Ishikawa (cell line): ENCODE data around the gene AFP.
A peak's percentile ranks its signal among the peaks of the same experiment; 100 is the strongest.

Experiments used
- CEBPB ChIP-seq: IDR thresholded peaks from 2 replicates; pipeline ENCODE4 v1.6.1; 2012
- CREB1 ChIP-seq: IDR thresholded peaks from 2 replicates; pipeline ENCODE4 v1.6.1; 2012; ENCODE audit warnings: low read depth
- EGR1 ChIP-seq: IDR thresholded peaks from 2 replicates; pipeline ENCODE4 v1.6.1; 2012
- EP300 ChIP-seq: IDR thresholded peaks from 2 replicates; pipeline ENCODE4 v1.6.1; 2012; ENCODE audit warnings: borderline replicate concordance
- FOXM1 ChIP-seq: IDR thresholded peaks from 2 replicates; pipeline ENCODE4 v1.6.1; 2012; ENCODE audit warnings: low read depth, borderline replicate concordance
- NFIC ChIP-seq: IDR thresholded peaks from 2 replicates; pipeline ENCODE4 v1.6.1; 2012
- RAD21 ChIP-seq: IDR thresholded peaks from 2 replicates; pipeline ENCODE4 v1.6.1; 2012; ENCODE audit warnings: low read depth
- REST ChIP-seq: IDR thresholded peaks from 2 replicates; pipeline ENCODE4 v1.6.1; 2012; ENCODE audit warnings: low read depth, mild to moderate bottlenecking
- TAF1 ChIP-seq: IDR thresholded peaks from 2 replicates; pipeline ENCODE4 v1.6.1; 2012; ENCODE audit warnings: low read depth, mild to moderate bottlenecking
- TCF12 ChIP-seq: IDR thresholded peaks from 2 replicates; pipeline ENCODE4 v1.6.1; 2012; ENCODE audit warnings: low read depth
- TEAD4 ChIP-seq: IDR thresholded peaks from 2 replicates; pipeline ENCODE4 v1.6.1; 2012
- YY1 ChIP-seq: IDR thresholded peaks from 2 replicates; pipeline ENCODE4 v1.6.1; 2012; ENCODE audit warnings: low read depth
- ZBTB7A ChIP-seq: IDR thresholded peaks from 2 replicates; pipeline ENCODE4 v1.6.1; 2012; ENCODE audit warnings: low read depth
- TF ChIP-seq, protein P1 (sequence below): IDR thresholded peaks from 2 replicates; pipeline ENCODE4 v1.6.1; 2012
- TF ChIP-seq, protein P2 (sequence below): IDR thresholded peaks from 2 replicates; pipeline ENCODE4 v1.6.1; 2012

AFP gene

DNA sequence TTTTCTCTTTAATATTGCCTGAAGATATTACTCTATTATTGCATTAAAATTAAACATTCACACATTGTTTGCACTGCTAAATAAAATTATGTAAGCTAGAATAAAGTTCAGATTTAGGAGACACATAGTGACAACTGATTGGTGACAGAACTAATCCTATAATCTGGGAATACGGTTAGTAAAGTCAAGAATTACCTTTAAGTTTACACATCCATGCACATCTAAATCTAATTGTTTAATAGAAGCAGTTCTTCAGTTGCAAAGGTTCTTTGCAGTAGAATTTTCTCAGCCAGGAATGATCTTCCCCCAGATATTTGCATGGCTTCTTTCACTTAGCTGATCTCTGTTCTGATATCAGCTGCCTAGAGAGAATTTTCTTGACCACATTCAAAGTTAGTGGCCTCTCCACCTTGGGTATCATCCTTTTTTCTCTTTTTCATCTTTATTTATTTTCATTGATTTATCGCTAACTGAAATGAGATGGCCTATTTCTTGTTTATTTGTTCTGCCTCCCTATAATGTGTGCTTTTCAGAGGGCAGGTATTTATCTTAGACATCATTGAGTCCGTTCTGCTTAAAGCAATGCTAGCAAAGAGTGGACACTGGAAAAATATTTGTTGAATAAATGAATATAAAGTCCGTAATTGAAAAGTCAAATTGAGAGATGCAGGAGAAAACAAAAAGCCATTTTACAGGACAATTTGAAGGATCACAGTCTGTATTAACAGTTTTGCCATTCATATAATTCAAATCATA, 12.6 kb downstream of the AFP start:
- TF ChIP-seq CREB1 (no peak), FOXM1 (no peak), NFIC (no peak), TCF12 (no peak)

DNA sequence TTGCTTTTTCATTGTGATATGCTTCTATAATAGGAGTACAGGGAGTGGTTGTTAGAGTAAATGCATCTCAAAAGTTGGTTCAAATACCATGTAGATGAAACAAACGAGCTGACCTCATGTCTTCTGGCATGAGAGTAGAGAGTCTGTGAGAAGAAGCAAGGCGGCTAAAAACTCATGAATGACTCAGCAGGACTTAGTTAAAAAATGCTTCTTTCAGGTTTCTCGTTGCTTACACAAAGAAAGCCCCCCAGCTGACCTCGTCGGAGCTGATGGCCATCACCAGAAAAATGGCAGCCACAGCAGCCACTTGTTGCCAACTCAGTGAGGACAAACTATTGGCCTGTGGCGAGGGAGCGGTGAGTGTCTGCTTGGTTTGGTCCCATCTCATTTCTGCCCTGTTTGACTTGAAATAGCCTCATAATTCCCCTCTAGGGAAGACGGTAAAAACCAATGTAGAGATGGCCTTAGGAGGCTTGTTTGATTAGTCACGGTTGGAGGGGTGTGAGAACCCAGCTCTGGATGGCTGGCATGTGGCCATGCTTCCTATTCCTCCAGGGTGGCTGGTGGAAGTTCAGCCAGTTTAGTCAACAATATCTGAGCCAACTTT, 14.5 kb downstream of the AFP start:
- no peak for TF ChIP-seq CEBPB
- TF ChIP-seq FOXM1: peak; percentile 10; the same call in 1 of the 2 replicates
- no peak for TF ChIP-seq REST
- TF ChIP-seq NFIC: peak; percentile 88
- peak; percentile 66; the same call in 1 of the 2 replicates for TF ChIP-seq EP300
- peak; percentile 54; the same call in 1 of the 2 replicates for TF ChIP-seq YY1
- TF ChIP-seq TCF12: peak; percentile 61
- TF ChIP-seq, protein P1, sequence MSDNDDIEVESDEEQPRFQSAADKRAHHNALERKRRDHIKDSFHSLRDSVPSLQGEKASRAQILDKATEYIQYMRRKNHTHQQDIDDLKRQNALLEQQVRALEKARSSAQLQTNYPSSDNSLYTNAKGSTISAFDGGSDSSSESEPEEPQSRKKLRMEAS: peak; percentile 53; the same call in 1 of the 2 replicates

GRCh38 chr4:73451404-73451803, 15.4 kb downstream of the AFP start:
- TF ChIP-seq EP300: peak; percentile 79; the same call in 1 of the 2 replicates
- TF ChIP-seq CEBPB: peak; percentile 81
- peak; percentile 62; the same call in 1 of the 2 replicates for TF ChIP-seq FOXM1
- TF ChIP-seq REST: no peak
- peak; percentile 86 for TF ChIP-seq NFIC
- TF ChIP-seq TAF1: no peak
- TF ChIP-seq, protein P2, sequence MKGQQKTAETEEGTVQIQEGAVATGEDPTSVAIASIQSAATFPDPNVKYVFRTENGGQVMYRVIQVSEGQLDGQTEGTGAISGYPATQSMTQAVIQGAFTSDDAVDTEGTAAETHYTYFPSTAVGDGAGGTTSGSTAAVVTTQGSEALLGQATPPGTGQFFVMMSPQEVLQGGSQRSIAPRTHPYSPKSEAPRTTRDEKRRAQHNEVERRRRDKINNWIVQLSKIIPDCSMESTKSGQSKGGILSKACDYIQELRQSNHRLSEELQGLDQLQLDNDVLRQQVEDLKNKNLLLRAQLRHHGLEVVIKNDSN: no peak
- no peak for TF ChIP-seq RAD21
- TF ChIP-seq, protein P1: no peak
- no peak for TF ChIP-seq EGR1
- TF ChIP-seq CREB1: no peak
- no peak for TF ChIP-seq ZBTB7A
- peak; percentile 81 for TF ChIP-seq TCF12
- no peak for TF ChIP-seq YY1
- TF ChIP-seq TEAD4: peak; percentile 82

DNA sequence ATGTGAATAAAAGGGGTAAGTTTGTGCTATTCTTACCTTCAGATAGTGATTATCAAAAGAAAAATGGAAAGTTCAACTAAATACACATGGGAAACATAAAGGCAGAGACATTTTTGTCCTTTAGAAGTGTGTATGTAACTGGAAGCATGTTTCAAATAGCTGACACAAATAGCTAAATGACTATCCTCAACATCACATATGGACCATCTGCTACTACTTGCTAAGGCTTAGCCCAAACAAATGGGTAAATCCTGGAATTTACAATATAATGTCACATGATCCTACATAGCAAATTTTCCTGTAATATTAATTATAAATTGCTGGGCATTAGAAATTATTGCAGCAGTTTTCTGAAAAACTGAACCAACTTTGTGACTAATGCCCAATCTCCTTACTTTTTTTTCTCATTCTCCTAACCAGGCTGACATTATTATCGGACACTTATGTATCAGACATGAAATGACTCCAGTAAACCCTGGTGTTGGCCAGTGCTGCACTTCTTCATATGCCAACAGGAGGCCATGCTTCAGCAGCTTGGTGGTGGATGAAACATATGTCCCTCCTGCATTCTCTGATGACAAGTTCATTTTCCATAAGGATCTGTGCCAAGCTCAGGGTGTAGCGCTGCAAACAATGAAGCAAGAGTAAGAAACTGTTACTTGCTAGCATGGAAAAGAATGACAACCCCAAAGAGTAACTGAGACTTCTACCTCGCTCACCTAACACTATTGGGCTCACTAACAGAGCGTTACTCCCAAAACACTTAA, 16.1 kb downstream of the AFP start:
- TF ChIP-seq, protein P2: no peak
- TF ChIP-seq CREB1 (no peak), FOXM1 (no peak), EGR1 (no peak)

DNA sequence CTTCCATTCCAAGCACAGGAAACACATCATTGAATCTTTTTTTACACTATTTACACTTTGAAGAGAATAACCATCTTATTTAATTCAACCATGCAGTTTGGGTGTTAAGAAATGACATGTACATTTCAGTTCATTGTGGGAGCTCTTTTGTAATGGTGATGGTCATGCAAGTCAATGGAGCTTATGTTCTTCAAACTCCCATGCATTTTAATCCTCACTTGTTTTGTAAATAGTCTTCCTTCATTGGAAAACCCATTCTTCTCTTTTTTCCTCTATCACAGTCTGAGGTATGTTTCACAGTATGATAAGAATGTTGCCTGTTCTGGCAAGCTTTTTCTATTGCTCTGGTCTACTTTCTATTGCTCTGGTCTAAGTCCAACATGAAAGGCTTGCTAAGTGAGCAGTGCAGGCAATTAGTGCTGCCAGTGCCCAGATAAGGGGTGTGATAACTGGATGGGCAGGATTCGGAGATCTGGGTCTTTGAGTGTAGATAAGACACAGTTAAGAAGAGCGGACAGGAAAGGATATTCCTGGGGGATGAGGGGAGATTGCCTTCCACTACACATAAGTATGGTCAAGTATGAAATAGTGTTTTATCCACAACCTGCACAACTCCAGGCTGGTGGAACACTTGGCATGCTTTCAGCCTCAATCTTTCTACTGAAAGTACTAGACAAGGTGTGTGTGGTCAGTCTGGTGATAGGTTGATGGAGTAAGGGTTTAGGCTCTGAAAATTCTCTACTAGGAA, 17.1 kb downstream of the AFP start:
- no peak for TF ChIP-seq ZBTB7A
- no peak for TF ChIP-seq TCF12
- no peak for TF ChIP-seq TEAD4
- TF ChIP-seq TAF1: no peak
- TF ChIP-seq REST: no peak
- no peak for TF ChIP-seq EGR1
- TF ChIP-seq, protein P1: no peak
- TF ChIP-seq EP300: no peak
- TF ChIP-seq YY1: no peak
- TF ChIP-seq CEBPB: no peak
- TF ChIP-seq, protein P2: no peak
- no peak for TF ChIP-seq CREB1
- no peak for TF ChIP-seq NFIC
- no peak for TF ChIP-seq RAD21
- TF ChIP-seq FOXM1: no peak
